Psoas muscle (tissue), 8 donors: ENCODE measurements around the gene ASB17. TPM values are rescaled to one million over a fixed set of nuclear protein-coding genes. Genes with fewer than 3 reads are reported as not detected.

Source experiments
- ATAC-seq, 4 donors: fragments of 200-7000 bp; cut with Tn5 transposase; one replicate each; pipeline ENCODE4 v1.9.1; 2020; ENCODE audit warnings: moderate library complexity in 3 of 4, mild to moderate bottlenecking in 2 of 4
- DNase-seq, 2 donors: peaks; one replicate each; pipeline ENCODE4 v3.0.0-alpha.2; 2020
- H3K27ac ChIP-seq: fragments of 200-600 bp; one replicate; pipeline ENCODE4 v1.8.0; 2022
- H3K27me3 ChIP-seq, 3 donors: fragments of 200-600 bp in 1 of 3; one replicate each; pipeline versions ENCODE4 v1.6.1 to v1.8.0; 2013 to 2022; ENCODE audit warnings: low read length in 2 of 3, mild to moderate bottlenecking in 2 of 3, moderate library complexity in 1 of 3; ENCODE audit not compliant: insufficient read depth in 3 of 3
- H3K36me3 ChIP-seq, 2 donors: fragments of 200-600 bp in 1 of 2; one replicate each; pipeline versions ENCODE4 v1.6.1 to v1.8.0; 2013 to 2022; ENCODE audit warnings: low read depth in 1 of 2, mild to moderate bottlenecking in 1 of 2, moderate library complexity in 1 of 2; ENCODE audit not compliant: insufficient read depth in 1 of 2
- H3K4me1 ChIP-seq: fragments of 200-600 bp; one replicate; pipeline ENCODE4 v1.8.0; 2022
- H3K4me3 ChIP-seq: fragments of 200-600 bp; one replicate; pipeline ENCODE4 v1.8.0; 2022; ENCODE audit warnings: mild to moderate bottlenecking
- H3K9me3 ChIP-seq: fragments of 200-600 bp; one replicate; pipeline ENCODE4 v1.8.0; 2022
- CTCF ChIP-seq: fragments of 200-600 bp; IDR thresholded peaks from one replicate; pipeline ENCODE4 v1.8.0; 2022; ENCODE audit warnings: antibody characterized with exemption
- WGBS, 3 donors: extraction: QIAGEN DNeasy Blood & Tissue Kit; methylation state at CpG; one replicate each; pipeline versions ENCODE4 v1.1.6 to v1.1.7; 2013; 5-methylcytosine and 5-hydroxymethylcytosine counted together
- intact Hi-C, 2 donors: fragments of 100-400 bp; cut with DNase I; formaldehyde crosslinking; loops; one replicate each; pipeline versions ENCODE4 v1.11.0 to v1.14.2; 2022
- long read RNA-seq, 2 donors: library from polyadenylated mRNA; unstranded; transcript quantifications; one replicate each; pipeline ENCODE4 v2.0.0, GENCODE V29; 2021
- polyA plus RNA-seq, 3 donors: library from polyadenylated mRNA; stranded (reverse); fragments of 200-250 nt; gene quantifications; one replicate each; pipeline ENCODE4 v1.2.3, GENCODE V29; 2013
- total RNA-seq, 4 donors: library from RNA; stranded (reverse); fragmentation: NEBNext Ultra II Directional in 2 of 4; extraction: Animal tissue kit (Norgen Biotek cat#: 25700) in 2 of 4; gene quantifications; one replicate each; pipeline versions ENCODE4 v1.2.1 to v1.2.4, GENCODE V29; 2021 to 2023
- donor health status: healthy with polysubstance abuse.
- donor health status: DM: no; HTN: no; CAD: no; lungs with moderate emphysema.
- donor health status: Bipolar disorder and iron deficiency.
- donor health status: healthy.
- donor health status: DM: yes; HTN: yes; CAD: no.
- donor health status: DM: no; HTN: no; CAD: no.
- donor health status: DM: no; HTN: no; CAD: no.
- donor health status: DM: yes; HTN: yes; CAD: no.

Gene ASB17
- total RNA-seq (not detected), polyA plus RNA-seq (not detected)
- long read RNA-seq, donor 1: 0 reads
- long read RNA-seq, donor 2: 0 reads

- DNase-seq (no peak), ATAC-seq (no peak)
- 89 to 97% (median 94%) methylated on average over 1 of the region's 1 CpG for WGBS, 3 donors
- H3K4me1 ChIP-seq: no peaks in the 10 kb centered on the region
- H3K9me3 ChIP-seq: no peaks in the 10 kb centered on the region
- no peaks in the 10 kb centered on the region for H3K27me3 ChIP-seq
- no peak within 1 kb of the TSS for H3K27ac ChIP-seq
- no peaks in the 10 kb centered on the region for H3K36me3 ChIP-seq
- intact Hi-C loops: no loop called here
- H3K4me3 ChIP-seq: no peak within 1 kb of the TSS
- no peak for TF ChIP-seq CTCF
Observed at GRCh38 chr1:75932304-75932703, at the start of gene ASB17. Gene ASB17, minus strand, starts transcription at chr1:75932404. Its CDS starts 113 bp downstream, at chr1:75932291.

GRCh38 chr1:75980972-75981897 is 49.0 kb upstream of the ASB17 start:
- no peak for TF ChIP-seq CTCF
- Histone ChIP-seq H3K4me1 (no peaks in the 10 kb centered on the region), H3K27ac (no peak overlapping the region), H3K27me3 (no peaks in the 10 kb centered on the region), H3K36me3 (no peaks in the 10 kb centered on the region), H3K9me3 (no peaks in the 10 kb centered on the region), H3K4me3 (no peak overlapping the region)
- 49 to 55% (median 51%) methylated on average over 6 of the region's 6 CpGs for WGBS, 3 donors
- ATAC-seq: no peak
- intact Hi-C loops: no loop called here
- DNase-seq: no peak

- Histone ChIP-seq H3K27me3 (no peaks in the 10 kb centered on the region), H3K9me3 (no peaks in the 10 kb centered on the region), H3K27ac (no peak overlapping the region), H3K4me1 (no peaks in the 10 kb centered on the region), H3K36me3 (no peaks in the 10 kb centered on the region), H3K4me3 (no peak overlapping the region)
- DNase-seq (no peak), ATAC-seq (no peak)
- TF ChIP-seq CTCF: no peak
- intact Hi-C loops: no loop called here
Observed at GRCh38 chr1:75970631-75971030, 38.4 kb upstream of the ASB17 start.

- Histone ChIP-seq H3K27me3 (no peaks in the 10 kb centered on the region), H3K9me3 (no peaks in the 10 kb centered on the region), H3K27ac (no peak overlapping the region), H3K4me3 (no peak overlapping the region), H3K36me3 (no peaks in the 10 kb centered on the region), H3K4me1 (no peaks in the 10 kb centered on the region)
- intact Hi-C loops: no loop called here
- whole genome bisulfite sequencing, 3 donors: 75 to 85% (median 78%) methylated on average over 3 of the region's 3 CpGs
- no peak for DNase-seq
- TF ChIP-seq CTCF: no peak
- no peak for ATAC-seq
Observed at GRCh38 chr1:75969550-75969949, 37.3 kb upstream of the ASB17 start.
